K562 (cell line): ENCODE measurements around the gene PRRC2A. TPM values are rescaled to one million over a fixed set of nuclear protein-coding genes. Genes with fewer than 3 reads are reported as not detected.

Experiments
- CC2D1A ChIP-seq: fragments of 450-650 bp; IDR thresholded peaks from 2 replicates; pipeline ENCODE4 v1.6.1; 2017; ENCODE audit warnings: mild to moderate bottlenecking
- ELF4 ChIP-seq: fragments of 450-650 bp; formaldehyde crosslinking; IDR thresholded peaks from 2 replicates; pipeline ENCODE4 v1.4.0; 2022; ENCODE audit warnings: missing genetic modification characterization
- HDAC3 ChIP-seq: fragments of 450-650 bp; IDR thresholded peaks from 2 replicates; pipeline ENCODE4 v1.6.1; 2018; ENCODE audit warnings: borderline replicate concordance, mild to moderate bottlenecking, moderate library complexity; ENCODE audit not compliant: partially characterized antibody
- LARP7 ChIP-seq: fragments of 450-650 bp; IDR thresholded peaks from 2 replicates; pipeline ENCODE4 v1.6.1; 2016
- MECOM ChIP-seq: fragments of 250-450 bp; sonication (Bioruptor Pico); IDR thresholded peaks from 2 replicates; pipeline ENCODE4 v1.8.0; 2022; ENCODE audit warnings: inconsistent platforms
- RBM14 ChIP-seq: fragments of 200-400 bp; formaldehyde crosslinking; IDR thresholded peaks from 2 replicates; pipeline ENCODE4 v1.6.1; 2018; ENCODE audit warnings: low read depth, mild to moderate bottlenecking, low read length, moderate library complexity, borderline replicate concordance; ENCODE audit not compliant: insufficient read depth
- SMARCC2 ChIP-seq: fragments of 450-650 bp; IDR thresholded peaks from 2 replicates; pipeline ENCODE4 v1.6.1; 2017; ENCODE audit warnings: antibody characterized with exemption, moderate library complexity, mild to moderate bottlenecking, low read depth
- SNIP1 ChIP-seq: fragments of 450-650 bp; IDR thresholded peaks from 2 replicates; pipeline ENCODE4 v1.7.1; 2017; ENCODE audit warnings: low read depth, mild to moderate bottlenecking
- SRSF1 ChIP-seq: fragments of 200-400 bp; formaldehyde crosslinking; IDR thresholded peaks from 2 replicates; pipeline ENCODE4 v1.6.1; 2017; ENCODE audit warnings: mild to moderate bottlenecking, low read depth, low read length, moderate library complexity
- TCFL5 ChIP-seq: fragments of 250-450 bp; sonication (Bioruptor Pico); conservative IDR thresholded peaks from 2 replicates; pipeline ENCODE4 v1.6.1; 2021; ENCODE audit warnings: mild to moderate bottlenecking, moderate library complexity, matching md5 sums
- TFAM ChIP-seq: fragments of 250-450 bp; sonication (Bioruptor Pico); conservative IDR thresholded peaks from 2 replicates; pipeline ENCODE4 v1.5.0; 2021; ENCODE audit warnings: mild to moderate bottlenecking, moderate library complexity
- TRIM24 ChIP-seq, 2 experiments: fragments of 450-650 bp; IDR thresholded peaks; 2 replicates each; pipeline ENCODE4 v1.6.1; 2016
- ZBTB17 ChIP-seq: fragments of 450-650 bp; formaldehyde crosslinking; IDR thresholded peaks from 2 replicates; pipeline ENCODE4 v1.4.0; 2020; ENCODE audit warnings: mild to moderate bottlenecking
- ZNF143 ChIP-seq: sonication (generic); formaldehyde crosslinking; IDR thresholded peaks from 2 replicates; pipeline ENCODE4 v1.9.0; 2022; ENCODE audit warnings: mild to moderate bottlenecking, missing genetic modification reagents
- polyA plus RNA-seq, 8 experiments: library from polyadenylated mRNA; depleted of rRNA in 4 of 8; stranded (reverse) in 5 of 8; unstranded in 3 of 8; fragments of >200 nt; fragmentation: Nextera tagmentation in 2 of 8; fragmentation: Illumina TruSeq in 1 of 8; extraction: Ambion mirVana in 2 of 8; extraction: Trizol in 1 of 8; gene quantifications; 2 replicates each; pipeline versions ENCODE4 v1.2.1 to v1.2.3, GENCODE V29; 2011 to 2014; ENCODE audit warnings: inconsistent platforms in 1 of 8, missing spikeins in 1 of 8
- total RNA-seq, 7 experiments: library from RNA; depleted of rRNA in 6 of 7; stranded (reverse); fragments of >200 nt in 6 of 7; fragmentation: Illumina TruSeq in 2 of 7; extraction: Trizol in 2 of 7; gene quantifications; 2 replicates each; pipeline versions ENCODE4 v1.2.1 to v1.2.3, GENCODE V29; 2011 to 2021; ENCODE audit warnings: low replicate concordance in 1 of 7
- TF ChIP-seq, protein P1 (sequence below), 2 experiments: fragments of 450-650 bp; IDR thresholded peaks; 2 replicates each; pipeline ENCODE4 v1.6.1; 2016; ENCODE audit warnings: mild to moderate bottlenecking in 2 of 2, borderline replicate concordance in 1 of 2, low read depth in 1 of 2, moderate library complexity in 1 of 2
- TF ChIP-seq, protein P2 (sequence below): sonication (generic); formaldehyde crosslinking; IDR thresholded peaks from 2 replicates; pipeline ENCODE4 v1.8.1; 2023; ENCODE audit warnings: mild to moderate bottlenecking, missing genetic modification reagents
- TF ChIP-seq, protein P3 (sequence below): fragments of 250-450 bp; sonication (Bioruptor Pico); IDR thresholded peaks from 2 replicates; pipeline ENCODE4 v1.5.1; 2021; ENCODE audit warnings: mild to moderate bottlenecking

PRRC2A gene
- total and polyA plus RNA-seq, 9 of the 15 experiments (the other 6 are each of a cell fraction or from before 2014, with no cell fraction given): 1.0 to 332 (median 63.0) TPM

DNA sequence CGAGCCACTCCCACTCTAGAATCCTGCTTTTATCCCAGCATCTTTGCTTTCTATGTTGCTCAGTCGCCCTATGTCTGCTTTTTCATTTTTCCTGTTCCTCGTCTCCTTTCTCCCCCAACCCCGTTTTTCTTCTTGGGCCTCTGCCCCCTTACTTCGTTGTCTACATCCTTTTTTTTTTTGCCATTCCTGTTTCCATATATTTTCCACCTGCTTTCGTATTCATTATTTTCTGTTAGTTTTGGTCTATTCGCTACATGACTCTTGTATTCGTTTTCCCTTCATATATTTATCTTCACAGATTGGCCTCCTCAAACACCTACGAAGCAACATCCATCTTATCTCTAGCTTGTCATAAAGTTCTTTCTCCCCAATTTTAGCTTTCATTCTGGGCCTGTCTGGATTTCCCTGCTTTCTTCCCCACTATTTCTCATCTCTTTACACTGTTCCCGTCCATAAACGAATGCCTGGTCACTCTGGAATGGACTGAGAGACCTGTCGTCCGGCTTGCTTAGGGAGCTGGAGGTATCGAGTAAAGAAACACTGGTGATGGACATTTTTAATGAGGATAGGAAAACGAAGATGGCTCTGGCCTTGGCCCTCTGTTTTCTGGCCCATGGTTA, 915 bp downstream of the PRRC2A start (continued):
- TF ChIP-seq, protein P1, sequence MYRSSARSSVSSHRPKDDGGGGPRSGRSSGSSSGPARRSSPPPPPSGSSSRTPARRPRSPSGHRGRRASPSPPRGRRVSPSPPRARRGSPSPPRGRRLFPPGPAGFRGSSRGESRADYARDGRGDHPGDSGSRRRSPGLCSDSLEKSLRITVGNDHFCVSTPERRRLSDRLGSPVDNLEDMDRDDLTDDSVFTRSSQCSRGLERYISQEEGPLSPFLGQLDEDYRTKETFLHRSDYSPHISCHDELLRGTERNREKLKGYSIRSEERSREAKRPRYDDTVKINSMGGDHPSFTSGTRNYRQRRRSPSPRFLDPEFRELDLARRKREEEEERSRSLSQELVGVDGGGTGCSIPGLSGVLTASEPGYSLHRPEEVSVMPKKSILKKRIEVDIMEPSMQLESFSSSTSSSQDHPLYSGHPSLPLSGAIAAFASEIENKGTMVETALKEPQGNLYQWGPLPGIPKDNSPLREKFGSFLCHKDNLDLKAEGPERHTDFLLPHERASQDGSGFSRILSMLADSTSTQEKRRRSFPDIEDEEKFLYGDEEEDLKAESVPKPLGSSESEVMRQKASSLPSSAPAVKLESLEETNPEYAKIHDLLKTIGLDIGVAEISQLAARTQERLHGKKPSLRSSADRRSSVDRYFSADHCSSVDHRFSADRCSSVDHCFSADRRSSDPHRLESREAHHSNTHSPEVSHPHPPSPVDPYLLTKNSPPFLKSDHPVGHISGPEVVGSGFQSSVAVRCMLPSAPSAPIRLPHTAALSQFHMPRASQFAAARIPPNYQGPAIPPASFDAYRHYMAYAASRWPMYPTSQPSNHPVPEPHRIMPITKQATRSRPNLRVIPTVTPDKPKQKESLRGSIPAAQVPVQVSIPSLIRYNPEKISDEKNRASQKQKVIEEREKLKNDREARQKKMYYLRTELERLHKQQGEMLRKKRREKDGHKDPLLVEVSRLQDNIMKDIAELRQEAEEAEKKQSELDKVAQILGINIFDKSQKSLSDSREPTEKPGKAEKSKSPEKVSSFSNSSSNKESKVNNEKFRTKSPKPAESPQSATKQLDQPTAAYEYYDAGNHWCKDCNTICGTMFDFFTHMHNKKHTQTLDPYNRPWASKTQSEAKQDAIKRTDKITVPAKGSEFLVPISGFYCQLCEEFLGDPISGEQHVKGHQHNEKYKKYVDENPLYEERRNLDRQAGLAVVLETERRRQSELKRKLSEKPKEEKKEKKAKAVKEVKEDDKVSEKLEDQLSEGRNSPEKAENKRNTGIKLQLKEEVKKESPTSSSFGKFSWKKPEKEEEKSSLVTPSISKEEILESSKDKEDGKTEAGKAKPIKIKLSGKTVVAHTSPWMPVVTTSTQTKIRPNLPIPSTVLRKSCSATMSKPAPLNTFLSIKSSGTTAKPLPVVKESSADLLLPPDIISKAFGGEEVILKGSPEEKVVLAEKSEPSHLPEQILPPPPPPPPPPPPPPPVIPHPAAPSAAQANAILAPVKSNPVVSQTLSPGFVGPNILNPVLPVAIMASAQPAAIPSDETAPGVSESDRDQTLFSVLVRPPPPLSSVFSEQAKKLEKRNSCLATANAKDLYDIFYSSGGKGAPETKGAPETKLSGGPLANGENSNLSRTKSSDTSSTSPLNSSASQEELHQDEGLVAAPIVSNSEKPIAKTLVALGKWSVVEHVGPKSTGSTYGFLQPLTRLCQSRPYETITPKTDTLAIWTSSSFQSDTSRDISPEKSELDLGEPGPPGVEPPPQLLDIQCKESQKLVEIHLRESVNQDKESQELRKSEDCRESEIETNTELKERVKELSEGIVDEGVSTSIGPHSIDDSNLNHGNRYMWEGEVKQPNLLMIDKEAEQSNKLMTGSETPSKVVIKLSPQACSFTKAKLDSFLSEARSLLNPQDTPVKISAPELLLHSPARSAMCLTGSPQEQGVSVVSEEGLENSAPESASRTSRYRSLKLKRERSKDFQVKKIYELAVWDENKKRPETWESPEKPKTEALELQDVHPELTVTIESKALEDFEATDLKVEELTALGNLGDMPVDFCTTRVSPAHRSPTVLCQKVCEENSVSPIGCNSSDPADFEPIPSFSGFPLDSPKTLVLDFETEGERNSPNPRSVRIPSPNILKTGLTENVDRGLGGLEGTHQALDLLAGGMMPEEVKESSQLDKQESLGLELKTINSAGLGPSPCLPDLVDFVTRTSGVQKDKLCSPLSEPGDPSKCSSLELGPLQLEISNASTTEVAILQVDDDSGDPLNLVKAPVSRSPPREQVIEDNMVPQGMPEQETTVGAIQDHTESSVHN (IDR thresholded peaks at IDR 0.05; ENCODE audit: borderline replicate concordance in 1 of 2, low read depth in 1 of 2): 0 out of 4 replicates have a peak, but pooled peaks of 1 of the 2 experiments have one; percentile 52
- no peak for TF ChIP-seq ZNF143 (CRISPR knock-in tag)
- 0 out of 2 replicates have a peak, but pooled peaks have one; percentile 54 for TF ChIP-seq CC2D1A
- peak; percentile 88 for TF ChIP-seq LARP7
- peak; percentile 66; the same call in 1 of the 2 replicates for TF ChIP-seq ELF4 (CRISPR knock-in tag)
- no peak for TF ChIP-seq ZBTB17 (CRISPR knock-in tag)
- TF ChIP-seq, protein P2, sequence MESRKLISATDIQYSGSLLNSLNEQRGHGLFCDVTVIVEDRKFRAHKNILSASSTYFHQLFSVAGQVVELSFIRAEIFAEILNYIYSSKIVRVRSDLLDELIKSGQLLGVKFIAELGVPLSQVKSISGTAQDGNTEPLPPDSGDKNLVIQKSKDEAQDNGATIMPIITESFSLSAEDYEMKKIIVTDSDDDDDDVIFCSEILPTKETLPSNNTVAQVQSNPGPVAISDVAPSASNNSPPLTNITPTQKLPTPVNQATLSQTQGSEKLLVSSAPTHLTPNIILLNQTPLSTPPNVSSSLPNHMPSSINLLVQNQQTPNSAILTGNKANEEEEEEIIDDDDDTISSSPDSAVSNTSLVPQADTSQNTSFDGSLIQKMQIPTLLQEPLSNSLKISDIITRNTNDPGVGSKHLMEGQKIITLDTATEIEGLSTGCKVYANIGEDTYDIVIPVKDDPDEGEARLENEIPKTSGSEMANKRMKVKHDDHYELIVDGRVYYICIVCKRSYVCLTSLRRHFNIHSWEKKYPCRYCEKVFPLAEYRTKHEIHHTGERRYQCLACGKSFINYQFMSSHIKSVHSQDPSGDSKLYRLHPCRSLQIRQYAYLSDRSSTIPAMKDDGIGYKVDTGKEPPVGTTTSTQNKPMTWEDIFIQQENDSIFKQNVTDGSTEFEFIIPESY (CRISPR knock-in tag): 0 out of 2 replicates have a peak, but pooled peaks have one; percentile 10
- TF ChIP-seq, protein P3, sequence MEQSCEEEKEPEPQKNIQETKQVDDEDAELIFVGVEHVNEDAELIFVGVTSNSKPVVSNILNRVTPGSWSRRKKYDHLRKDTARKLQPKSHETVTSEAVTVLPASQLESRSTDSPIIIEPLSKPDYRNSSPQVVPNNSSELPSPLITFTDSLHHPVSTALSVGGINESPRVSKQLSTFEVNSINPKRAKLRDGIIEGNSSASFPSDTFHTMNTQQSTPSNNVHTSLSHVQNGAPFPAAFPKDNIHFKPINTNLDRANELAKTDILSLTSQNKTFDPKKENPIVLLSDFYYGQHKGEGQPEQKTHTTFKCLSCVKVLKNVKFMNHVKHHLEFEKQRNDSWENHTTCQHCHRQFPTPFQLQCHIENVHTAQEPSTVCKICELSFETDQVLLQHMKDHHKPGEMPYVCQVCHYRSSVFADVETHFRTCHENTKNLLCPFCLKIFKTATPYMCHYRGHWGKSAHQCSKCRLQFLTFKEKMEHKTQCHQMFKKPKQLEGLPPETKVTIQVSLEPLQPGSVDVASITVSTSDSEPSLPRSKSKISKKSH (CRISPR knock-in tag): no peak
- no peak for TF ChIP-seq RBM14
- TF ChIP-seq TCFL5 (CRISPR knock-in tag): no peak
- TF ChIP-seq SNIP1: no peak; the same call in none of the 2 replicates
- peak; percentile 27 for TF ChIP-seq HDAC3
- TF ChIP-seq SRSF1: no peak
- TF ChIP-seq MECOM (CRISPR knock-in tag): 0 out of 2 replicates have a peak, but pooled peaks have one; percentile 29
- no peak for TF ChIP-seq TFAM (CRISPR knock-in tag)
- TF ChIP-seq TRIM24 (IDR thresholded peaks at IDR 0.05): peak in 1 of 2 experiments; percentile 14; a peak in 1 of 4 replicates
- peak; percentile 61; the same call in 1 of the 2 replicates for TF ChIP-seq SMARCC2
